NT2/D1 (cell line): ENCODE results near the gene CFLAR.

Source experiments
- SUZ12 ChIP-seq: IDR thresholded peaks from 2 replicates; pipeline ENCODE4 v1.6.1; 2011; ENCODE audit not compliant: insufficient read length, insufficient read depth; ENCODE audit errors: extremely low read depth
- YY1 ChIP-seq: IDR thresholded peaks from 2 replicates; pipeline ENCODE4 v1.6.1; 2011; ENCODE audit not compliant: insufficient read length, insufficient read depth

DNA sequence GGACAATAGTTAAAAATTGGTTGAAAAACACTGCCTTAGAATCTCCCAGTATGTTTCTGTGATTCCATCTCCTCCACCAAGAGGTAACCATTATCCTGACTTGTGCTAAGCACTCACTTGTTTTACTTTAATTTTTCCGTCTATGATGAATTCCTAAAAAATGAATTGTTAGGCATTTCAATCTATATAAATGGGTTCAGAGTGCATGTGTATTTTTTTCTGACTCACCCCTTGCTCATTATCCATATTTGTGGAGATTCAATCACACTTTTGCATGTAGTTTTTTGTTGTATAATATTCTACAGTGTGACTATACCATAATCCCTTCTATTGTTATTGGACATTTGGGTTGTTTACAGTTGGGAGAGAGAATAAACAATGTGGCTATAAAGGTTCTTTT is 42.9 kb upstream of the CFLAR start:
- no peak for TF ChIP-seq YY1
- no peak for TF ChIP-seq SUZ12
